ENCODE measurements around the gene RAC3. TPM values are rescaled to one million over a fixed set of nuclear protein-coding genes. Genes with fewer than 3 reads are reported as not detected.

The RAC3 gene
- polyA plus RNA-seq, 1 donor from 2014 or later, result not detected

GRCh38 chr17:82056729-82057621, 25.5 kb downstream of the RAC3 start:
- no peak overlapping the region for H3K27ac Mint-ChIP-seq
- H3K9me3 Mint-ChIP-seq, result no peaks in the 10 kb centered on the region
- H3K27me3 Mint-ChIP-seq, result no peaks in the 10 kb centered on the region
- H3K4me1 Mint-ChIP-seq, result peaks cover 0 to 5% (median 0%) of the 10 kb centered on the region in 3 donors
- H3K4me3 Mint-ChIP-seq, result no peak overlapping the region
- H3K36me3 Mint-ChIP-seq, result no peaks in the 10 kb centered on the region

- peaks cover 0 to 1% (median 0%) of the 10 kb centered on the region in 3 donors for H3K4me1 Mint-ChIP-seq
- no peaks in the 10 kb centered on the region for H3K27me3 Mint-ChIP-seq
- H3K4me3 Mint-ChIP-seq, result peak overlapping the region in 1 of 4 donors; percentile 57
- no peaks in the 10 kb centered on the region for H3K36me3 Mint-ChIP-seq
- H3K27ac Mint-ChIP-seq, result no peak overlapping the region
- no peaks in the 10 kb centered on the region for H3K9me3 Mint-ChIP-seq
Observed at GRCh38 chr17:82058230-82058854, 26.9 kb downstream of the RAC3 start.

GRCh38 chr17:82058855-82059249, 27.4 kb downstream of the RAC3 start:
- H3K4me1 Mint-ChIP-seq, result peaks cover 0 to 1% (median 0%) of the 10 kb centered on the region in 3 donors
- no peak overlapping the region for H3K4me3 Mint-ChIP-seq
- no peaks in the 10 kb centered on the region for H3K36me3 Mint-ChIP-seq
- H3K27me3 Mint-ChIP-seq, result no peaks in the 10 kb centered on the region
- H3K27ac Mint-ChIP-seq, result no peak overlapping the region
- no peaks in the 10 kb centered on the region for H3K9me3 Mint-ChIP-seq

- Mint-ChIP-seq H3K4me3 (no peak overlapping the region), H3K27me3 (no peaks in the 10 kb centered on the region), H3K27ac (no peak overlapping the region), H3K4me1 (peaks cover 0 to 4% (median 1%) of the 10 kb centered on the region in 3 donors), H3K9me3 (no peaks in the 10 kb centered on the region), H3K36me3 (no peaks in the 10 kb centered on the region)
Observed at GRCh38 chr17:82059272-82060000, 28.0 kb downstream of the RAC3 start.

- Mint-ChIP-seq H3K4me1 (peaks cover 0 to 4% (median 0%) of the 10 kb centered on the region in 3 donors), H3K4me3 (peak overlapping the region in 1 of 4 donors; percentile 32), H3K9me3 (no peaks in the 10 kb centered on the region), H3K27ac (peak overlapping the region in 1 of 3 donors; percentile 10), H3K27me3 (no peaks in the 10 kb centered on the region), H3K36me3 (no peaks in the 10 kb centered on the region)
Observed at GRCh38 chr17:82060001-82060380, 28.5 kb downstream of the RAC3 start.

GRCh38 chr17:82060614-82061013, 29.1 kb downstream of the RAC3 start:
- Mint-ChIP-seq H3K4me1 (peaks cover 0 to 4% (median 0%) of the 10 kb centered on the region in 3 donors), H3K36me3 (no peaks in the 10 kb centered on the region), H3K27ac (no peak overlapping the region), H3K4me3 (no peak overlapping the region), H3K9me3 (no peaks in the 10 kb centered on the region), H3K27me3 (no peaks in the 10 kb centered on the region)

- Mint-ChIP-seq H3K4me1 (peaks cover 0 to 6% (median 0%) of the 10 kb centered on the region in 3 donors), H3K36me3 (no peaks in the 10 kb centered on the region), H3K9me3 (no peaks in the 10 kb centered on the region), H3K27ac (no peak overlapping the region), H3K4me3 (no peak overlapping the region), H3K27me3 (no peaks in the 10 kb centered on the region)
Observed at GRCh38 chr17:82061047-82061925, 29.8 kb downstream of the RAC3 start.

- Mint-ChIP-seq H3K4me1 (peaks cover 0 to 10% (median 0%) of the 10 kb centered on the region in 3 donors), H3K36me3 (no peaks in the 10 kb centered on the region), H3K9me3 (no peaks in the 10 kb centered on the region), H3K4me3 (no peak overlapping the region), H3K27me3 (no peaks in the 10 kb centered on the region), H3K27ac (no peak overlapping the region)
Observed at GRCh38 chr17:82062076-82062983, 30.9 kb downstream of the RAC3 start.

- no peaks in the 10 kb centered on the region for H3K36me3 Mint-ChIP-seq
- no peak overlapping the region for H3K4me3 Mint-ChIP-seq
- peak overlapping the region in 1 of 3 donors; percentile 46 for H3K27ac Mint-ChIP-seq
- no peaks in the 10 kb centered on the region for H3K27me3 Mint-ChIP-seq
- H3K9me3 Mint-ChIP-seq, result no peaks in the 10 kb centered on the region
- H3K4me1 Mint-ChIP-seq, result peaks cover 0 to 10% (median 0%) of the 10 kb centered on the region in 3 donors
Observed at GRCh38 chr17:82062984-82063368, 31.5 kb downstream of the RAC3 start.

GRCh38 chr17:82063424-82064415, 32.2 kb downstream of the RAC3 start:
- H3K4me1 Mint-ChIP-seq, result peaks cover 0 to 10% (median 0%) of the 10 kb centered on the region in 3 donors
- H3K4me3 Mint-ChIP-seq, result peak overlapping the region; percentile 69 to 86 (median 79)

GRCh38 chr17:82064433-82065192, 33.1 kb downstream of the RAC3 start:
- Mint-ChIP-seq H3K4me1 (peaks cover 0 to 10% (median 0%) of the 10 kb centered on the region in 3 donors), H3K36me3 (no peaks in the 10 kb centered on the region), H3K9me3 (no peaks in the 10 kb centered on the region), H3K27me3 (no peaks in the 10 kb centered on the region), H3K4me3 (peak overlapping the region; percentile 69 to 86 (median 79)), H3K27ac (peak overlapping the region in 2 of 3 donors; percentile 87 to 89)

More at GRCh38 chr17:82063424-82064415, 32.2 kb downstream of the RAC3 start:
- Mint-ChIP-seq H3K9me3 (no peaks in the 10 kb centered on the region), H3K27ac (peak overlapping the region in 2 of 3 donors; percentile 87 to 89), H3K36me3 (no peaks in the 10 kb centered on the region), H3K27me3 (no peaks in the 10 kb centered on the region)

GRCh38 chr17:82065193-82065637, 33.7 kb downstream of the RAC3 start:
- no peaks in the 10 kb centered on the region for H3K36me3 Mint-ChIP-seq
- H3K27me3 Mint-ChIP-seq, result no peaks in the 10 kb centered on the region
- peaks cover 0 to 10% (median 0%) of the 10 kb centered on the region in 3 donors for H3K4me1 Mint-ChIP-seq
- peak overlapping the region; percentile 69 to 86 (median 79) for H3K4me3 Mint-ChIP-seq
- H3K9me3 Mint-ChIP-seq, result no peaks in the 10 kb centered on the region
- peak overlapping the region in 2 of 3 donors; percentile 71 to 87 for H3K27ac Mint-ChIP-seq
